Vagina (tissue), 2 donors: ENCODE results near the gene SEL1L. TPM values are rescaled to one million over a fixed set of nuclear protein-coding genes. Genes with fewer than 3 reads are reported as not detected.
"Not testable (repeated sequence)": the region's sequence is repeated elsewhere in the genome, so short reads cannot be mapped to it uniquely, and the experiment has no call there.

Source experiments
- DNase-seq, 2 donors: peaks; one replicate each; pipeline ENCODE4 v3.0.0-alpha.2; 2017; ENCODE audit errors: extremely low spot score in 2 of 2
- H3K27ac ChIP-seq: fragments of 200-600 bp; sonication (generic); one replicate; pipeline ENCODE4 v1.5.1; 2019
- H3K27me3 ChIP-seq: fragments of 200-600 bp; sonication (generic); one replicate; pipeline ENCODE4 v1.5.1; 2019
- H3K36me3 ChIP-seq, 2 donors: fragments of 200-600 bp; sonication (generic); one replicate each; pipeline ENCODE4 v1.5.1; 2017 to 2019
- H3K4me1 ChIP-seq: fragments of 200-600 bp; sonication (generic); one replicate; pipeline ENCODE4 v1.5.1; 2019
- H3K4me3 ChIP-seq, 2 donors: fragments of 200-600 bp; sonication (generic); 1 replicate in 1 of 2; 2 replicates in 1 of 2; pipeline ENCODE4 v1.5.1; 2016 to 2019
- H3K9me3 ChIP-seq: fragments of 200-600 bp; sonication (generic); one replicate; pipeline ENCODE4 v1.5.1; 2019
- POLR2A ChIP-seq, 2 donors: fragments of 450-650 bp; IDR thresholded peaks; one replicate each; pipeline ENCODE4 v1.6.1; 2017; ENCODE audit warnings: antibody characterized with exemption in 2 of 2, mild to moderate bottlenecking in 2 of 2, moderate library complexity in 2 of 2
- POLR2AphosphoS5 ChIP-seq, 2 donors: sonication (generic); formaldehyde crosslinking; IDR thresholded peaks; one replicate each; pipeline ENCODE4 v1.9.0; 2017; ENCODE audit warnings: antibody characterized with exemption in 2 of 2, mild to moderate bottlenecking in 2 of 2, low read depth in 1 of 2; ENCODE audit not compliant: insufficient read depth in 1 of 2
- intact Hi-C: fragments of 100-400 bp; cut with DNase I; formaldehyde crosslinking; loops from one replicate; pipeline ENCODE4 v1.15.1; 2023
- total RNA-seq: library from RNA; depleted of rRNA; stranded (reverse); fragments of >200 nt; gene quantifications from one replicate; pipeline ENCODE4 v1.2.3, GENCODE V29; 2016
- TF ChIP-seq, protein P1 (sequence below), 3 experiments: fragments of 450-650 bp in 2 of 3; fragments of 200-600 bp in 1 of 3; sonication (generic) in 1 of 3; IDR thresholded peaks; one replicate each; pipeline ENCODE4 v1.5.1; 2017 to 2019; ENCODE audit warnings: antibody characterized with exemption in 3 of 3, mild to moderate bottlenecking in 2 of 3, moderate library complexity in 2 of 3

SEL1L gene
- total RNA-seq, 1 donor from 2014 or later = 28.2 TPM

DNA sequence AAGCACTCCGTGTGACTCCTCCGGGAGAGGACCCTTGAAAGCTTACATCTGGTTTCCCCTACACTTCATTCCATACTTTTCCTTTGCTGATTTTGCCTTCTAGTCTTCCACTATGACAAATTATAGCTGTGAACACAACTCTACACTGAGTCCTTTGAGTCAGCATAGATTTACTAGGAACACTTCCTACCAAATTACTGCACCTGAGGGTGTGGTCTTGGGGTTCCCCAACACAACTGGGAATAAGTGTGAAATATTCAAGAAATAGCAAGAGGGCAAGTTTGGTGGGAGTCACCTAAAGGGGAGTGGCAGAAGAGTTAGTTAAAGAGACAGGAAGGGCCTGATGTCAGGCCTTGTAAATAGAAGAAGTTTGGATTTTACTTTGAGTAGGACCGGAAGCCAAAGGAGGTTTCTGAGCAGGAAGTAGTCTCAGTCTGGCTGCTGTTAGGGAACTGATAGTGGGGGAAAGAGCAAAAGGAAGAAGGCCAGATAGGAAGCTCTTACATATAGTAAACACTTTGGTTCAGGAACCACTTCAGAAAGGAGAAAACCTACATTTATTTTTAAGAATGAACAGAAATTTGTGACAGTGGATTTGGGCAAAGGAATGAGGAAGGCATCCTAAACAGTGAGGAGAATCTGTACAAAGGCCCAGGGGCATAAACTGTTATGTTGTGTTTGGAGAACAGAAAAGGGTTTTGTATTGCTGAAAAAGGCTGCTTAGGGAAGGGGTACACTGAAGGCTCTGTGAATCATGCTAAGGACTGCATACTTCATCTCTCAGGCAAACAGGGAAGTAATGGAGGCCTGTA lies 14.2 kb downstream of the SEL1L start:
- peaks cover 14% of the 10 kb centered on the region for H3K4me1 ChIP-seq
- no peak for TF ChIP-seq POLR2AphosphoS5 (IDR thresholded peaks at IDR 0.05; ENCODE audit: insufficient read depth in 1 of 2, low read depth in 1 of 2)
- TF ChIP-seq, protein P1, sequence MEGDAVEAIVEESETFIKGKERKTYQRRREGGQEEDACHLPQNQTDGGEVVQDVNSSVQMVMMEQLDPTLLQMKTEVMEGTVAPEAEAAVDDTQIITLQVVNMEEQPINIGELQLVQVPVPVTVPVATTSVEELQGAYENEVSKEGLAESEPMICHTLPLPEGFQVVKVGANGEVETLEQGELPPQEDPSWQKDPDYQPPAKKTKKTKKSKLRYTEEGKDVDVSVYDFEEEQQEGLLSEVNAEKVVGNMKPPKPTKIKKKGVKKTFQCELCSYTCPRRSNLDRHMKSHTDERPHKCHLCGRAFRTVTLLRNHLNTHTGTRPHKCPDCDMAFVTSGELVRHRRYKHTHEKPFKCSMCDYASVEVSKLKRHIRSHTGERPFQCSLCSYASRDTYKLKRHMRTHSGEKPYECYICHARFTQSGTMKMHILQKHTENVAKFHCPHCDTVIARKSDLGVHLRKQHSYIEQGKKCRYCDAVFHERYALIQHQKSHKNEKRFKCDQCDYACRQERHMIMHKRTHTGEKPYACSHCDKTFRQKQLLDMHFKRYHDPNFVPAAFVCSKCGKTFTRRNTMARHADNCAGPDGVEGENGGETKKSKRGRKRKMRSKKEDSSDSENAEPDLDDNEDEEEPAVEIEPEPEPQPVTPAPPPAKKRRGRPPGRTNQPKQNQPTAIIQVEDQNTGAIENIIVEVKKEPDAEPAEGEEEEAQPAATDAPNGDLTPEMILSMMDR (IDR thresholded peaks at IDR 0.05) = no peak
- TF ChIP-seq POLR2A (IDR thresholded peaks at IDR 0.05) = no peak
- peaks cover 0 to 30% of the 10 kb centered on the region in 2 donors for H3K36me3 ChIP-seq
- no peak overlapping the region for H3K4me3 ChIP-seq
- no peaks in the 10 kb centered on the region for H3K9me3 ChIP-seq
- intact Hi-C loops = no loop called here
- peak overlapping the region; percentile 51 for H3K27ac ChIP-seq
- no peaks in the 10 kb centered on the region for H3K27me3 ChIP-seq
- DNase-seq = no peak

DNA sequence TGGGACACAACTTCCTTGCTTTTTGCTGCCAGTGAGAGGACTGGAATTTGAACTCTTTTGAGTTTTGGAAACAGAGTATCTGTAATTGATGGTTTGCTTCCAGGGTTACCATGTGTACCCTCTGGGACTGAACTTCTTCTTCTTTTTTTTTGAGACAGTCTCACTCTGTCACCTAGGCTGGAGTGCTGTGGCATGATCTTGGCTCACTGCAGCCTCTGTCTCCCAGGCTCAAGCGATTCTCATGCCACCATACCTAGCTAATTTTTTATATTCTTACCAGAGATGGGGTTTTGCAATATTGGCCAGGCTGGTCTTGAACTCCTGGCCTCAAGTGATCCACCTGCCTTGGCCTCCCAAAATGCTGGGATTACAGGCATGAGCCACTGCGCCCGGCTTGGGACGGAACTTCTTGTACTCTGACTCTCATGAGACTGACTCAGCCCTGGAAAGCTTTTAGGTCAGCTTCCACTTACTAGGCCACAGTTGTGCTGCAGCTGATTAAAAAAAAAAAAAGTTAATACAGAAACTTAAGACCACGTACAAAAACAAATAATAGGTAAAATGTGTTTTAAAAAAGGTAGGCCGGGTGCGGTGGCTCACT lies 15.8 kb downstream of the SEL1L start:
- intact Hi-C loops = no loop called here
- Histone ChIP-seq H3K4me1 (peaks cover 14% of the 10 kb centered on the region), H3K4me3 (no peak overlapping the region), H3K27me3 (no peaks in the 10 kb centered on the region), H3K36me3 (peaks cover 0 to 28% of the 10 kb centered on the region in 2 donors), H3K9me3 (no peaks in the 10 kb centered on the region), H3K27ac (peak overlapping the region; percentile 51)
- no peak for TF ChIP-seq POLR2A (IDR thresholded peaks at IDR 0.05)
- TF ChIP-seq POLR2AphosphoS5 (IDR thresholded peaks at IDR 0.05; ENCODE audit: insufficient read depth in 1 of 2, low read depth in 1 of 2) = no peak
- TF ChIP-seq, protein P1 (IDR thresholded peaks at IDR 0.05) = no peak
- DNase-seq = no peak

DNA sequence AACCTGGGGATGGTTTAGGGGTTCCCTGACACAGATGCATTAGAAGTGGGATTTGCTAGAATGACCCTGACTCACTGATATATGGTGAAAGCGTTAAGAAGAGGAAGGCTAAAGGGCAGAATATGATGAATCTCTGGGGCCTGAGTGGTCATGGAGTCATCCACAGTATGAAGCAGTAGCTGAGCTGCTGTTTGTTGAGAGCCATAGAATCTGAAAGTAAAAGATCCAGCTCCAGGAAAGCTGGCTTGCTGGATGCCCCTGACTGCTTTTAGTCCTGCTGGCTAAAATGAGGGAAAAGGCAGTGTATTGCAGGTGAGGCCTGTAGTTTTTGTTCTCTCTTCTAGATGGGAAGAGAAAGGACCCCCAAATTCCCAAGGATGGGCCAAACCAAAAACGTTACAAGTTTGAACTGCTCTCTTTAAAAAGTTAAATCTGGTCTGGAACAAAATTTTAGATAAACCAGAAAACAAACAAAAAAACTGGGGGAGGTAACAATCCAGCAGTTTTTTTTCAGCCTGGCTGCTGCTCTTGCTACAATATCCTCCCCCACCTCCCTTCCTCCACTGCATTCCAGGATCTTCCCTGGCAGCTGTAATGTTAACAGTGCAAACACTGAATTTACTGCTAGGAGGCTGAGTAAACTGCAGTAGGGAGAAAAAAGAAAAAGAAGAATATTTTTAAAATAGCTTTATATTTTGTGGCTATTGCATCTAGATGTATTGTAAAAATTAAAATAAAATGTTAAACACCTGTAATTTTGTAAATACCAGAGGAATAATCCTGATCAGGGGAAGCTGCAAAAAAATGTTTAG lies 16.5 kb downstream of the SEL1L start:
- Histone ChIP-seq H3K9me3 (no peaks in the 10 kb centered on the region), H3K27me3 (no peaks in the 10 kb centered on the region), H3K27ac (peak overlapping the region; percentile 52), H3K4me3 (no peak overlapping the region), H3K36me3 (peaks cover 0 to 23% of the 10 kb centered on the region in 2 donors), H3K4me1 (peaks cover 14% of the 10 kb centered on the region)
- no peak for DNase-seq
- TF ChIP-seq, protein P1 (IDR thresholded peaks at IDR 0.05) = no peak
- TF ChIP-seq POLR2AphosphoS5 (IDR thresholded peaks at IDR 0.05; ENCODE audit: insufficient read depth in 1 of 2, low read depth in 1 of 2) (no peak), POLR2A (IDR thresholded peaks at IDR 0.05) (no peak)
- intact Hi-C loops = no loop called here

DNA sequence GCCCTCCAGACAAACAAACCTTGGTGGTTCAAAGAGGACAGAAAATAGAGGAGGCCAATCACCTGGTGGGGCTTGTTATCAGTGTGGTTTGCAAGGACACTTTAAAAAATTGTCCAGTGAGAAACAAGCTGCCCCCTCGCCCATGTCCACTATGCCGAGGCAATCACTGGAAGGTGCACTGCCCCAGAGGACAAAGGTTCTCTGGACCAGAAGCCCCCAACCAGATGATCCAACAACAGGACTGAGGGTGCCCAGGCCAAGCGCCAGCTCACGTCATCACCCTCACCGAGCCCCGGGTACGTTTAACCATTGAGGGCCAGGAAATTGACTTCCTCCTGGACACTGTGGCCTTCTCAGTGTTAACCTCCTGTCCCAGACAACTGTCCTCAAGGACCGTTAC lies 17.7 kb downstream of the SEL1L start:
- H3K4me3 ChIP-seq, H3K27me3 ChIP-seq, H3K9me3 ChIP-seq, DNase-seq, H3K27ac ChIP-seq, intact Hi-C loops: not testable (repeated sequence)
- peaks cover 21% of the 10 kb centered on the region for H3K4me1 ChIP-seq
- peaks cover 0 to 25% of the 10 kb centered on the region in 2 donors for H3K36me3 ChIP-seq

DNA sequence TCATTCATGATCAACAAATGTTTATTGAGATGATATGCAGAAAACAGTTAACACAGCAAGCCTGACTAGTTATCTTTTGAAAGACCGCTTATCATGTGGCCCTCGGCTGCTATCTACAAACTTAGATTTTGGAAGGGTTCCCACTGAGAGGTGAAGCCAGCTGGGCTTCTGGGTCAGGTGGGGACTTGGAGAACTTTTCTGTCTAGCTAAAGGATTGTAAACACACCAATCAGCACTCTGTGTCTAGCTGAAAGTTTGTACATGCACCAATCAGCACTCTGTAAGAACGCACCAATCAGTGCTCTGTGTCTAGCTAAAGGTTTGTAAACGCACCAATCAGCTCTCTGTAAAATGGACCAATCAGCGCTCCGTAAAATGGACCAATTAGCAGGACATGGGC lies 20.8 kb downstream of the SEL1L start:
- intact Hi-C loops, H3K27me3 ChIP-seq, H3K4me3 ChIP-seq, H3K9me3 ChIP-seq, DNase-seq, H3K27ac ChIP-seq: not testable (repeated sequence)
- H3K4me1 ChIP-seq = peaks cover 22% of the 10 kb centered on the region
- peaks cover 0 to 25% of the 10 kb centered on the region in 2 donors for H3K36me3 ChIP-seq
